Hair follicular keratinocyte (primary cell): Measurements from ENCODE around the gene BCL10. TPM values are rescaled to one million over a fixed set of nuclear protein-coding genes. Genes with fewer than 3 reads are reported as not detected.

Source experiments
- total RNA-seq: library from RNA; depleted of rRNA; stranded (reverse); fragments of >200 nt; gene quantifications from 2 replicates; pipeline ENCODE4 v1.2.3, GENCODE V29; 2015

BCL10 gene
- 38.8 and 56.5 TPM in 2 replicates for total RNA-seq

DNA sequence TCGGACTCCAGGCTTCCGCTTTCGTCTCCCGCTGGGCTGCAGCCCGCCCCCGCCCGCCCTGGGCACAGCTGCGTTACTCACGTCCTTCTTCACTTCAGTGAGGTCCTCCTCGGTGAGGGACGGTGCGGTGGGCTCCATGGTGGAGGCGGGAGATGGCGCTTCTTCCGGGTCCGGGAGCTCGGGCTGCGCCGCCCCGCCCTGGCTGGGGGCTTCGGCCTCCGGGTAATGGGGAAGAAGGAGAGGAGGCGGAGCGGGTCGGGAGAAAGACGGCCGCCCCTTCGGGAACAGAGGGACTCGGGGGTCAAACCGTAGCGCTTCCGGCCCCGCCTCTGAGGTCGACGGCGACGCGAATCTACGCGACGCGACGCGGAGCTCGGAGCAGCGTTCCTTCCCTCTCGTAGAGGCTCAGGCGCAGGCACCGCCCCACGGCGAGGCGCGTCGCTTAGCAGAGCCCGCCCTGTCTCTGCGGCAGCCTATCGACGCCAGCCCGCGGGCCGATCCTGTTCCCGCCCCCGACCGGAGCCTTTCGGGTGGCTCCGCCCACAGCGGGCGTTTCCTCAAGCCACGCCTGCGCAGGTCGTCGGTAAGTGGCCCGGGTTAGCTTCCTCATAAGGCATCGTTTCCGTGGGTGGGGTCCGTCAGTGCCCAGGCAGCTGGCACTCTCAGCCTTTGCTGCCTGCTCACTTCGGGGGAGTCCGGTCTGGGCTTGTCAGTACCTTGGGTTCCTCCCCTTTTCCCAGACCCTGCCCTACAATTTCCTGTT is at the start of gene BCL10:
TSS of gene BCL10 (minus strand) at position 418 of the 763 bp plus-strand sequence. CDS start at position 138, 280 bp downstream.

DNA sequence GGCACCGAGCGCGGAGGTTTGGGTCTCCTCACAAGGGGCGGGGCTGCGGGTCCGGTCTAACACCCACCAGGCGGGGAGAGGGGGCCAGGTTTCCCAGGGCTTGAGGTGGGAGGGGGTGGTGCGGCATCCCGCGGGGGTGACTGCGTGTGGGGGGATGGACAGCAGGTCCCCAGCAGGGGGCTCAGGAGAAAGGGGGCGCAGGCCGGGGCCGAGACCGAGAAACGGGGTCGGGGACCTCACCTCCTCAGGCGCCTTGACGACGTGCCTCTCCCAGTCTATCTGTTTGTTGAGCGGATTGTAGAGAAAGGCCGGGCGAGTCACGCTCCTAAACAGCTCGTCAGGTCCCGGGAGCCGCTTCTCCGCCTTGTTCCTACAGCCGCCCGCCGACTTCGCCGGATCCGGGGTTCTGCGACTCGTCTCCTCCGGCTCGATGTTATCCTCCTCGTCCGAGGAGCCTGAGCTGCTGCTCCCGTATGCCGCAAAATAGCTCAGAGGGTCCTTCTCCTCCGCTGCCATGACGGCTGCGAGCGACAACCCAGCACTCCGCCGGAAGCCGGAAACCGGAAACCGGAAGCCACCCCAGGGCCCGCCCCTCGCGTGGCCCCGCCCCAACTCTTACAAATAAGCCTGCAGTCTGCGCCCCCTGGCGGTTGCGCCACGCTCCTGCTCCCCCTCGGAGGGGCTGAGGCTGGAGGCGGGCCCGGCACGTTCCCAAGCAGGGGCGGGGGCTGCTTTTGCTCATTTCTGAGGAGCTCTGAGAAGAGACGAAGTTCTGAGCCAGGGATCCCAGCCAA is 17.1 kb downstream of the BCL10 start, which contains the start of gene C1orf52:
TSS of gene C1orf52 (minus strand) at position 545 of the 794 bp plus-strand sequence. CDS start at position 516, 29 bp downstream.

Other genes with a start within 250 kb of the BCL10 start
- 1.7 and 2.6 TPM in 2 replicates for gene MCOLN3, start 228.1 kb downstream of the BCL10 start, total RNA-seq
- 2.2 and 3.6 TPM in 2 replicates for gene SYDE2, start 75.6 kb downstream of the BCL10 start, total RNA-seq
- gene C1orf52, start 17.0 kb downstream of the BCL10 start, total RNA-seq: 12.5 and 15.3 TPM in 2 replicates
- gene DDAH1, start 188.5 kb upstream of the BCL10 start, total RNA-seq: 2.3 and 2.4 TPM in 2 replicates